GM12878 (cell line): ENCODE results near the gene ADGRG4. TPM values are rescaled to one million over a fixed set of nuclear protein-coding genes. Genes with fewer than 3 reads are reported as not detected.

ENCODE experiments used
- ATAC-seq: fragments of 200-7000 bp; cut with Tn5 transposase; 3 replicates; pipeline ENCODE4 v1.9.1; 2020; ENCODE audit warnings: mild to moderate bottlenecking, moderate library complexity
- BruUV-seq: library from RNA; stranded (reverse); fragments of 400-500 nt; replicated peaks from 2 replicates; lab custom pipeline; 2021; lab: Mats Ljungman, UMichigan
- CTCF ChIA-PET: fragments of 300-600 bp; sonication (Branson Sonifier 250); formaldehyde crosslinking; extraction: SDS; loops from one replicate; lab custom pipeline; 2021; ENCODE audit warnings: inconsistent platforms; lab: Yijun Ruan, JAX
- POLR2A ChIA-PET: fragments of 350-600 bp; formaldehyde crosslinking; extraction: SDS; loops from one replicate; lab custom pipeline; 2021; ENCODE audit warnings: inconsistent platforms; lab: Charles Lee
- RAD21 ChIA-PET: fragments of 300-600 bp; sonication (Branson Sonifier 250); formaldehyde crosslinking; loops from one replicate; lab custom pipeline; 2023; ENCODE audit warnings: antibody characterized with exemption; ENCODE audit not compliant: unreplicated experiment; lab: Charles Lee
- SMC1A ChIA-PET: fragments of 300-600 bp; sonication (Branson Sonifier 250); formaldehyde crosslinking; loops from one replicate; lab custom pipeline; 2023; ENCODE audit not compliant: unreplicated experiment, uncharacterized antibody; lab: Charles Lee
- DNase-seq: peaks from one replicate; pipeline ENCODE4 v3.0.0-alpha.2; 2011; ENCODE audit warnings: low read depth, low spot score
- FAIRE-seq: peaks from 3 replicates; lab custom pipeline; 2011; peaks lifted over from hg19 to GRCh38; lab: Jason Lieb, UNC
- H2AFZ ChIP-seq: 2 replicates; pipeline ENCODE4 v1.6.0; 2011; ENCODE audit warnings: low read depth, low read length, control low read depth; ENCODE audit not compliant: control insufficient read depth
- H3K27ac ChIP-seq: 2 replicates; pipeline ENCODE4 v1.5.1; 2011; ENCODE audit warnings: control low read depth; ENCODE audit not compliant: control insufficient read depth, insufficient read depth
- H3K27me3 ChIP-seq, 2 experiments: replicated peaks in 1 of 2; 2 replicates each; pipeline versions ENCODE4 v1.6.0 to v1.6.1; 2011; ENCODE audit warnings: low read length in 1 of 2; ENCODE audit not compliant: control insufficient read depth in 2 of 2, insufficient read depth in 2 of 2
- H3K36me3 ChIP-seq, 2 experiments: 2 replicates each; pipeline ENCODE4 v1.5.1; 2011; ENCODE audit warnings: low read length in 1 of 2; ENCODE audit not compliant: control insufficient read depth in 2 of 2, insufficient read depth in 2 of 2
- H3K4me1 ChIP-seq: 2 replicates; pipeline ENCODE4 v1.6.1; 2011; ENCODE audit warnings: mild to moderate bottlenecking, low read length, moderate library complexity, mixed read lengths; ENCODE audit not compliant: control insufficient read depth, insufficient read depth
- H3K4me2 ChIP-seq: 2 replicates; pipeline ENCODE4 v1.6.0; 2011; ENCODE audit warnings: control low read depth; ENCODE audit not compliant: control insufficient read depth, insufficient read depth
- H3K4me3 ChIP-seq: fragments of 200-600 bp; sonication (generic); 2 replicates; pipeline ENCODE4 v1.5.1; 2016
- H3K79me2 ChIP-seq: 2 replicates; pipeline ENCODE4 v1.6.0; 2011; ENCODE audit warnings: low read length; ENCODE audit not compliant: control insufficient read depth, insufficient read depth
- H3K9ac ChIP-seq: 2 replicates; pipeline ENCODE4 v1.8.0; 2011; ENCODE audit warnings: low read length, control low read depth, mixed read lengths; ENCODE audit not compliant: control insufficient read depth, insufficient read depth
- H3K9me3 ChIP-seq: replicated peaks from 3 replicates; pipeline ENCODE4 v1.5.1; 2011; ENCODE audit warnings: mild to moderate bottlenecking, low read length; ENCODE audit not compliant: control insufficient read depth, insufficient read depth
- H4K20me1 ChIP-seq: 2 replicates; pipeline ENCODE4 v1.6.0; 2011; ENCODE audit not compliant: control insufficient read depth, insufficient read depth
- BACH1 ChIP-seq: fragments of 450-650 bp; IDR thresholded peaks from 2 replicates; pipeline ENCODE4 v1.6.1; 2017; ENCODE audit warnings: mild to moderate bottlenecking, borderline replicate concordance
- ETV6 ChIP-seq, 2 experiments: fragments of 450-650 bp in 1 of 2; IDR thresholded peaks in 1 of 2; conservative IDR thresholded peaks in 1 of 2; 2 replicates each; pipeline ENCODE4 v1.6.1; 2014; ENCODE audit warnings: antibody characterized with exemption in 1 of 2, borderline replicate concordance in 1 of 2, low read depth in 1 of 2, mild to moderate bottlenecking in 1 of 2, moderate library complexity in 1 of 2
- NFIC ChIP-seq: IDR thresholded peaks from 2 replicates; pipeline ENCODE4 v1.6.1; 2012; ENCODE audit warnings: low read depth, mild to moderate bottlenecking, inconsistent platforms, low read length, moderate library complexity
- STAT1 ChIP-seq: fragments of 450-650 bp; conservative IDR thresholded peaks from 2 replicates; pipeline ENCODE4 v1.6.1; 2014; ENCODE audit warnings: antibody characterized with exemption, mild to moderate bottlenecking
- ZBTB4 ChIP-seq: fragments of 450-650 bp; formaldehyde crosslinking; IDR thresholded peaks from 2 replicates; pipeline ENCODE4 v1.4.0; 2022; ENCODE audit warnings: mild to moderate bottlenecking, moderate library complexity
- WGBS: methylation state at CpG from one replicate; pipeline ENCODE4 v1.1.6; 2016; ENCODE audit warnings: low lambda C conversion rate; ENCODE audit not compliant: insufficient replicate concordance, insufficient coverage; ENCODE audit errors: missing lambda C conversion rate; 5-methylcytosine and 5-hydroxymethylcytosine counted together
- in situ Hi-C: fragments of 300-500 bp; cut with MboI; formaldehyde crosslinking; loops from 9 replicates; pipeline ENCODE4 v1.14.3; 2018; ENCODE audit warnings: mixed read lengths
- intact Hi-C: fragments of 100-400 bp; cut with micrococcal nuclease; formaldehyde crosslinking; loops from one replicate; pipeline ENCODE4 v1.14.2; 2022; ENCODE audit not compliant: unreplicated experiment
- polyA plus RNA-seq, 11 experiments: library from polyadenylated mRNA; depleted of rRNA in 4 of 11; unstranded in 6 of 11; stranded (reverse) in 5 of 11; fragments of >200 nt; fragmentation: Nextera tagmentation in 4 of 11; fragmentation: Illumina TruSeq in 1 of 11; extraction: Ambion mirVana in 4 of 11; extraction: Trizol in 1 of 11; gene quantifications; 1 replicate in 1 of 11; 2 replicates in 10 of 11; pipeline versions ENCODE4 v1.2.1 to v1.2.3, GENCODE V29; 2011 to 2016; ENCODE audit warnings: inconsistent platforms in 2 of 11, missing spikeins in 2 of 11, low read depth in 1 of 11
- total RNA-seq, 4 experiments: library from RNA; depleted of rRNA in 3 of 4; stranded (reverse); fragments of >200 nt in 3 of 4; fragmentation: Illumina TruSeq in 1 of 4; extraction: Trizol in 1 of 4; gene quantifications; 2 replicates each; pipeline versions ENCODE4 v1.2.1 to v1.2.3, GENCODE V29; 2013 to 2021
- TF ChIP-seq, protein P1 (sequence below): fragments of 450-650 bp; IDR thresholded peaks from 2 replicates; pipeline ENCODE4 v1.6.1; 2017; ENCODE audit warnings: mild to moderate bottlenecking, low read depth, inconsistent platforms; ENCODE audit not compliant: poor library complexity, severe bottlenecking
- TF ChIP-seq, protein P2 (sequence below): IDR thresholded peaks from 2 replicates; pipeline ENCODE4 v1.6.1; 2012; ENCODE audit warnings: low read depth, low read length, improper control_type of control experiment
- TF ChIP-seq, protein P3 (sequence below): fragments of 450-650 bp; IDR thresholded peaks from 2 replicates; pipeline ENCODE4 v1.6.1; 2017; ENCODE audit warnings: mild to moderate bottlenecking
- TF ChIP-seq, protein P4 (sequence below): fragments of 450-650 bp; conservative IDR thresholded peaks from 2 replicates; pipeline ENCODE4 v1.6.1; 2017; ENCODE audit warnings: mild to moderate bottlenecking, moderate library complexity
- TF ChIP-seq, protein P5 (sequence below): IDR thresholded peaks from 2 replicates; pipeline ENCODE4 v1.6.1; 2012; ENCODE audit warnings: mild to moderate bottlenecking, low read depth, low read length

Gene ADGRG4
- total and polyA plus RNA-seq, 10 of the 15 experiments (the other 5 are each of a cell fraction or from before 2014, with no cell fraction given), result not detected

DNA sequence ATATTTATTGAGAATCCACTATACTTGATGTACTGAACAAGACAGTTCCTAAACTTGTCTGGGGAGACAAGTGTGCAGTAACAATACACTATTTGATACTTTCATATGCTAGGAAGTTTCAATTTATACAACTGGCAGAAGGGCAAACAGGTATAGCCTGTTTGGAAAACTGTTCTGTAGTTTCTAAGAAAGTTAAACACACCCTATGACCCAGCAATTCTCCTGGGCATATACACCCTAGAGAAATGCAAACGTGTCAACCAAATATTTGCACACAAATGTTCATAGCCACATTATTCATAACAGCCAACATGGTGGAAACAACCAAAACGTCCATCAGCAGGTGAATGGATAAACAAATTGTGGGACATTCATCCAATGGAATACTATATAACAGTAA, 123.0 kb downstream of the ADGRG4 start:
- intact Hi-C loops, result no loop called here
- no peaks in the 10 kb centered on the region; the same call in 2 of the 3 replicates for H3K9me3 ChIP-seq
- no peaks in the 10 kb centered on the region for H4K20me1 ChIP-seq
- no peaks in the 10 kb centered on the region for H3K4me1 ChIP-seq
- no peaks in the 10 kb centered on the region for H3K79me2 ChIP-seq
- H3K4me3 ChIP-seq, result no peak overlapping the region
- ChIA-PET CTCF (no interaction called here), POLR2A (no interaction called here), RAD21 (no interaction called here), SMC1A (no interaction called here)
- no peak for ATAC-seq
- BruUV-seq, result no TSS peak
- 0% methylated on average over 2 of the region's 2 CpGs for whole genome bisulfite sequencing
- H3K4me2 ChIP-seq, result no peak overlapping the region
- H3K9ac ChIP-seq, result no peak overlapping the region
- no peak overlapping the region for H2AFZ ChIP-seq
- no peak for FAIRE-seq
- in situ Hi-C loops, result no loop called here
- H3K27ac ChIP-seq, result no peak overlapping the region
- no peak for DNase-seq
- H3K27me3 ChIP-seq, result no peaks in the 10 kb centered on the region
- no peaks in the 10 kb centered on the region for H3K36me3 ChIP-seq
- TF ChIP-seq, protein P1, sequence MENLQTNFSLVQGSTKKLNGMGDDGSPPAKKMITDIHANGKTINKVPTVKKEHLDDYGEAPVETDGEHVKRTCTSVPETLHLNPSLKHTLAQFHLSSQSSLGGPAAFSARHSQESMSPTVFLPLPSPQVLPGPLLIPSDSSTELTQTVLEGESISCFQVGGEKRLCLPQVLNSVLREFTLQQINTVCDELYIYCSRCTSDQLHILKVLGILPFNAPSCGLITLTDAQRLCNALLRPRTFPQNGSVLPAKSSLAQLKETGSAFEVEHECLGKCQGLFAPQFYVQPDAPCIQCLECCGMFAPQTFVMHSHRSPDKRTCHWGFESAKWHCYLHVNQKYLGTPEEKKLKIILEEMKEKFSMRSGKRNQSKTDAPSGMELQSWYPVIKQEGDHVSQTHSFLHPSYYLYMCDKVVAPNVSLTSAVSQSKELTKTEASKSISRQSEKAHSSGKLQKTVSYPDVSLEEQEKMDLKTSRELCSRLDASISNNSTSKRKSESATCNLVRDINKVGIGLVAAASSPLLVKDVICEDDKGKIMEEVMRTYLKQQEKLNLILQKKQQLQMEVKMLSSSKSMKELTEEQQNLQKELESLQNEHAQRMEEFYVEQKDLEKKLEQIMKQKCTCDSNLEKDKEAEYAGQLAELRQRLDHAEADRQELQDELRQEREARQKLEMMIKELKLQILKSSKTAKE, result no peak
- no peak for TF ChIP-seq BACH1
- TF ChIP-seq, protein P2, sequence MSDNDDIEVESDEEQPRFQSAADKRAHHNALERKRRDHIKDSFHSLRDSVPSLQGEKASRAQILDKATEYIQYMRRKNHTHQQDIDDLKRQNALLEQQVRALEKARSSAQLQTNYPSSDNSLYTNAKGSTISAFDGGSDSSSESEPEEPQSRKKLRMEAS, result no peak
- TF ChIP-seq, protein P3, sequence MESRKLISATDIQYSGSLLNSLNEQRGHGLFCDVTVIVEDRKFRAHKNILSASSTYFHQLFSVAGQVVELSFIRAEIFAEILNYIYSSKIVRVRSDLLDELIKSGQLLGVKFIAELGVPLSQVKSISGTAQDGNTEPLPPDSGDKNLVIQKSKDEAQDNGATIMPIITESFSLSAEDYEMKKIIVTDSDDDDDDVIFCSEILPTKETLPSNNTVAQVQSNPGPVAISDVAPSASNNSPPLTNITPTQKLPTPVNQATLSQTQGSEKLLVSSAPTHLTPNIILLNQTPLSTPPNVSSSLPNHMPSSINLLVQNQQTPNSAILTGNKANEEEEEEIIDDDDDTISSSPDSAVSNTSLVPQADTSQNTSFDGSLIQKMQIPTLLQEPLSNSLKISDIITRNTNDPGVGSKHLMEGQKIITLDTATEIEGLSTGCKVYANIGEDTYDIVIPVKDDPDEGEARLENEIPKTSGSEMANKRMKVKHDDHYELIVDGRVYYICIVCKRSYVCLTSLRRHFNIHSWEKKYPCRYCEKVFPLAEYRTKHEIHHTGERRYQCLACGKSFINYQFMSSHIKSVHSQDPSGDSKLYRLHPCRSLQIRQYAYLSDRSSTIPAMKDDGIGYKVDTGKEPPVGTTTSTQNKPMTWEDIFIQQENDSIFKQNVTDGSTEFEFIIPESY, result no peak
- TF ChIP-seq, protein P4, sequence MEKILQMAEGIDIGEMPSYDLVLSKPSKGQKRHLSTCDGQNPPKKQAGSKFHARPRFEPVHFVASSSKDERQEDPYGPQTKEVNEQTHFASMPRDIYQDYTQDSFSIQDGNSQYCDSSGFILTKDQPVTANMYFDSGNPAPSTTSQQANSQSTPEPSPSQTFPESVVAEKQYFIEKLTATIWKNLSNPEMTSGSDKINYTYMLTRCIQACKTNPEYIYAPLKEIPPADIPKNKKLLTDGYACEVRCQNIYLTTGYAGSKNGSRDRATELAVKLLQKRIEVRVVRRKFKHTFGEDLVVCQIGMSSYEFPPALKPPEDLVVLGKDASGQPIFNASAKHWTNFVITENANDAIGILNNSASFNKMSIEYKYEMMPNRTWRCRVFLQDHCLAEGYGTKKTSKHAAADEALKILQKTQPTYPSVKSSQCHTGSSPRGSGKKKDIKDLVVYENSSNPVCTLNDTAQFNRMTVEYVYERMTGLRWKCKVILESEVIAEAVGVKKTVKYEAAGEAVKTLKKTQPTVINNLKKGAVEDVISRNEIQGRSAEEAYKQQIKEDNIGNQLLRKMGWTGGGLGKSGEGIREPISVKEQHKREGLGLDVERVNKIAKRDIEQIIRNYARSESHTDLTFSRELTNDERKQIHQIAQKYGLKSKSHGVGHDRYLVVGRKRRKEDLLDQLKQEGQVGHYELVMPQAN, result no peak
- TF ChIP-seq, protein P5, sequence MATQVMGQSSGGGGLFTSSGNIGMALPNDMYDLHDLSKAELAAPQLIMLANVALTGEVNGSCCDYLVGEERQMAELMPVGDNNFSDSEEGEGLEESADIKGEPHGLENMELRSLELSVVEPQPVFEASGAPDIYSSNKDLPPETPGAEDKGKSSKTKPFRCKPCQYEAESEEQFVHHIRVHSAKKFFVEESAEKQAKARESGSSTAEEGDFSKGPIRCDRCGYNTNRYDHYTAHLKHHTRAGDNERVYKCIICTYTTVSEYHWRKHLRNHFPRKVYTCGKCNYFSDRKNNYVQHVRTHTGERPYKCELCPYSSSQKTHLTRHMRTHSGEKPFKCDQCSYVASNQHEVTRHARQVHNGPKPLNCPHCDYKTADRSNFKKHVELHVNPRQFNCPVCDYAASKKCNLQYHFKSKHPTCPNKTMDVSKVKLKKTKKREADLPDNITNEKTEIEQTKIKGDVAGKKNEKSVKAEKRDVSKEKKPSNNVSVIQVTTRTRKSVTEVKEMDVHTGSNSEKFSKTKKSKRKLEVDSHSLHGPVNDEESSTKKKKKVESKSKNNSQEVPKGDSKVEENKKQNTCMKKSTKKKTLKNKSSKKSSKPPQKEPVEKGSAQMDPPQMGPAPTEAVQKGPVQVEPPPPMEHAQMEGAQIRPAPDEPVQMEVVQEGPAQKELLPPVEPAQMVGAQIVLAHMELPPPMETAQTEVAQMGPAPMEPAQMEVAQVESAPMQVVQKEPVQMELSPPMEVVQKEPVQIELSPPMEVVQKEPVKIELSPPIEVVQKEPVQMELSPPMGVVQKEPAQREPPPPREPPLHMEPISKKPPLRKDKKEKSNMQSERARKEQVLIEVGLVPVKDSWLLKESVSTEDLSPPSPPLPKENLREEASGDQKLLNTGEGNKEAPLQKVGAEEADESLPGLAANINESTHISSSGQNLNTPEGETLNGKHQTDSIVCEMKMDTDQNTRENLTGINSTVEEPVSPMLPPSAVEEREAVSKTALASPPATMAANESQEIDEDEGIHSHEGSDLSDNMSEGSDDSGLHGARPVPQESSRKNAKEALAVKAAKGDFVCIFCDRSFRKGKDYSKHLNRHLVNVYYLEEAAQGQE, result no peak
- no peak for TF ChIP-seq ETV6 (conservative IDR thresholded peaks at IDR 0.05 in 1 of 2, IDR thresholded peaks at IDR 0.05 in 1 of 2; ENCODE audit: borderline replicate concordance in 1 of 2, low read depth in 1 of 2)
- no peak for TF ChIP-seq NFIC
- no peak for TF ChIP-seq STAT1
- no peak for TF ChIP-seq ZBTB4 (CRISPR knock-in tag)
